GM18873 (cell line): Measurements from ENCODE around the gene PHACTR2.

ENCODE experiments used
- ATAC-seq: cut with Tn5 transposase; IDR thresholded peaks from one replicate; pipeline ENCODE4 v1.9.1; 2021; ENCODE audit warnings: mild to moderate bottlenecking, moderate library complexity, moderate number of reproducible peaks; ENCODE audit not compliant: unreplicated experiment, low FRiP score

Gene PHACTR2

DNA sequence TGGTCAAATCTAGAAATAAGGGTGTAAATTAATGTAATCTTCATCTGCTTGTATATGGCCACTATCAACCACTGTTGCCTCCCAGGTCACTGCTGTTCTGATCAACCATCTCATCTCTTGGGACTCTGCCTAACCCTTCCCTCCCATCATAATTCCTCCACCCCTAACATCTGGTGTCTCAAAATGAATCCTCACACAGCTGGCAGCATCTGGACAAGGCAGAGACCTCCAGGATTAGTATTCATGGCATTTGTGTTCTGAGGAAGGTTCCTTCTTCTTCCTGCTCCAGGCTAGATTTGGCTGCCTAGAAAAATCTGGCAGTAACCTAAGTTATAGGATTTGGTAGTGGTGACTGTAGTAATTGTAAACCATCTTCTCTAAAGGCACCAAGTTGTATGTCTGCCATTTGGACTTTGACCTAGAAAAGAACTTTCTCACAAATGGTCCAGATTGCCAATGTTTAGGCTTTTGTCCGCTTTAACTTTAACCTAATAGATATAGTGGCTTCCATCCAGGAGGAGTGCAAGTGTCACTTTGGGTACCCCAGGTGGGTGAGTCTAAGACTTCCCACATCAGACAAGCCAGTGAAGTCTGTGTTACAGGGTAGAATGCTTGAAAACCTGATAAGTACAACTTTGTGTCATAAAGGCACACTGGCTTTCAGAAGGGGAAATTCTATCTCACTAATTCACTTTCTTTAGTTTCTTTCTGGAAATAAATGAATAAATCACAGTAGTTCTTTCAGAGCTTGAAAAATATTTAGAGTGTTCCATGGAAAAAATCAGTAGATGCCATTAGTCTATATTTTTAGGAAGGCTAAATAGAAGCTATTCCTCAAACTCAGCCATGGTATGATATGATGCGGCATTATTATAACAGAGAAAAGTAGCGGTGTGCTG lies 3.0 kb upstream of the PHACTR2 start:
- ATAC-seq = no peak

DNA sequence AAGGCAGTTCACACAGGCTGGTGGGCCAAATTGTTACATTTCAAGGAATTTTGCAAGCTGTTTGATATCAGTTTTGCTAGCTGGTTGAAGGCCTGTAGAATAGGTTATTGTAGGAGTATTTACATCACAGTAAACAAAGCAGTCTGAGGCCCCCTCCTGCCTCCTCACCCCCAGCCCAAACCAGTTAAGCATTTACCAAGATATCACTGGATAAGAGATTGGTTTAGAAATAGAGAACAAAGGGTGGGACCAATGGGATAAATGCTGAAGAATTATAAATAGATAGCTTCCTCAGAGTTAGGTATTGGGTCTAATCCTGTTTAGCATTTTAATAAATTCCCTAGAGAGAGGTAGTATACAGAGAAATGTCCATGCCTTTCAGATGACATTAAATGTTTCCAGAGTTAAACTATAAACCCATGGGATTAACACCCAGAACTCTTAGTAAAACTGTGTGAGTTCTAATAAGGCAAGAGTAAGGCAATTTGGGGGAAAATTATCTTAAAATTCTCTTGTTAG lies 2.3 kb upstream of the PHACTR2 start:
- ATAC-seq = no peak

DNA sequence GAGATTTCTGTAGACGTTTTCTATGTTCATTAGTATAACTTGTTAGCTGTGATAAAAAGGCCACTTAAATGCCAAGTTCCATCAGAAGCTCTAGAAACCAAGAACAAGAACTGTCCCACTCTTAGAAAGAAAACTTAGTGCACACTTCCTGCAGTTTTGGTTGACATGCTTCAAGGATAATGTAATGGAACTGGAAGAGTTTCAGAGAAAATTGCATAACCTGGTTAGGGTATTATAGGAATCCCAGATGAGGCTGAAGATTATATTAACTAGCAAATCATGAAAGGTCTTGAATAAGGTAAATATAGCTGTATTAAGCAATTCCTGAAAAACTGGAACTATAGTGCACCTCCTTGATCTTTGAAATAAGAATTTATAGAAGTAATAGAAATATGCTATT lies 1.8 kb upstream of the PHACTR2 start:
- no peak for ATAC-seq

DNA sequence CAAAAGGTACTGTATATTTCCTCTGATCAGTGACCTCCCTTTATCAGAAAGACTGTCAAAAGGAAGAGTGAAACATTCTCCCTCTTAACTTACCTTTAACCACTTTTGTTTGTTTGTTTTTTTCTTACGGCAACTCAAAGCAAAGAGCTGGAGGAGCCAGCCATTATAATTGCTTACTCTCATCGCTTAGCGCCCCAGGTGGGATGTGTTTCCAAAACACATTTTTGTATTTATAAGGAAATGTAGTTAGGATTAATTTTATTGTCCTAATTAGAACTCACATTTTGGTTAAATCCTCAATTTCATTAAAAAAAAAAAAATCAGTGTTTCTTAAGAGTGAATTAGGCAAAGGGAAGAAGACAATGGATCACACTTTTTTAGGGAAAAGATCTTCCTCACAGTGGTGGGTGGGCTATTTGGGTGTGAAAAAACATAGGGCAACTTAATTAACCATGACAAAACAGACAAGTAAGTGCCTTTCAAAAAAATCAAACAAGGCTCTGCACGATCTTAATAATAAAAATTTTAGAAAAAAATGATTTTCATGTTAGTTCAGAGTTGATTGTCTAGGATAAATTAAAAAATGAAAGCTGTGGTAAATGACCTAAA lies 1.2 kb upstream of the PHACTR2 start:
- ATAC-seq = no peak

DNA sequence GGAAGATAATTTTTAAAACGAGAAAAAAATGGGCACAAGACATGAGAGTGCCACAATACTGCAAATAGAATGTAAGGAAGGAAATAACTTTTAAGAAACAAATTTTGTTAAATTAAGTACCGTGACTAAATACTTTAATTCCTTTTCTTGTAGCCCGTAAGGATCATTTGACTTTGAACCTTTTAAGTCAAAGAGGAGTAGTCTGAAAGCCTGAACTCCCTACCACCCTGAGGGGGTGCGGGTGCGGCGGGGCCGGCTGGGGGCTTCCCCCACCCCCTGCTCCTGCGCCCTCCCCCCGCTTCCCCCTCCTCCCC lies 231 bp upstream of the PHACTR2 start:
- no peak for ATAC-seq

DNA sequence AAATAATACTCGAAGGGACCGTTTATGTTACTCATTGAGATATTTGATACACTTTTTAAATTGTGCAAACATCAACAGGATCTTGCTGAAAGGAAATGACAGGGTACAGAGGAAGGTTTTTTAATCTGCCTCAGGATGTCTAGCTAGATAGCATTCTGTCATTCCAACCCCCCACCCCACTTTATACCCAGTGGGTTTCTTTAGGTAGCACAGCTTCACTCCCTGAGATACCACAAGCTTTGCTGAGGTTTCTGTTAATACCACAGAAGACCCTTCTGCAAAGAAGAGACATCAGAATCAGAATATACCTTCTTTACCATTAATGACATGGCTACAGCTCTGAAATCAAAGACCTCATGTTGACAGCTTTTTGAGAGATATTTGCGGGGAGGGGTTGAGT lies 1.3 kb downstream of the PHACTR2 start:
- ATAC-seq = no peak

DNA sequence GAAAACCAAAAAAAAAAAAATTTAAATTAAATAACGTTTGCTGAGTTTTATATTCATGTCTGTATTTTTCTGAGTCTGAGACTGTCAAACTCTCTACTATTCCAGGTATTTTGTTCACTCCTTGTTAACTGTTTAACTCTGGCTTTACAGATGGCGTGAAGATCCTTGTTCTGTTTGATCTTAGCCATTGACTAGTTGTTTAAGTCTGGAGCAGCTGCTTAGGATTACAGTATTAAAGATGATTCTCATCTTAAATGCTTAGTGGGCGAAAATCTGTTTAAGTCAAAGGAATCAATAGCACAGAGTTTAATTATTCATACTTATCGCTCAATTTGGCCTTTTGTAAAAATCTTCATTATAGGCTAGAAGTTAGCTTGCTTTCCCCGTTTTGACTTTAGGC lies 2.4 kb downstream of the PHACTR2 start:
- no peak for ATAC-seq

DNA sequence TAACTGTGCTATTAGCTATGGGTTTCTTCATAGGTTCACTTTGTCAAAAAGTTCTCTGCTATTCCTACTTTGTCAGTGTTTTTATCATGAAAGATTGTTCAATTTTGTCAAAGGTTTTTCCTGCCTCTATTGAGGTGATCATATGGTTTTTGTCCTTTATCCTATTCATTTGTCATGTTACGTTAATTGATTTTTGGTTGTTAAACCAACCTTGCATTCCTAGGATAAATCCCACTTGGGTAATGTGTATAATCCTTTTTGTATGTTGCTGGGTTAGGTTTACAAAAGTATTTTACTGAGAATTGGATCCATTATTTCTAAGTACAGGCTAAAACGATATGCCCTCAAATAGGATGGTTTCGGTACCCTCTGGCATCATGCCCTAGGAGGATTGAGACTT lies 5.0 kb downstream of the PHACTR2 start:
- ATAC-seq = no peak

DNA sequence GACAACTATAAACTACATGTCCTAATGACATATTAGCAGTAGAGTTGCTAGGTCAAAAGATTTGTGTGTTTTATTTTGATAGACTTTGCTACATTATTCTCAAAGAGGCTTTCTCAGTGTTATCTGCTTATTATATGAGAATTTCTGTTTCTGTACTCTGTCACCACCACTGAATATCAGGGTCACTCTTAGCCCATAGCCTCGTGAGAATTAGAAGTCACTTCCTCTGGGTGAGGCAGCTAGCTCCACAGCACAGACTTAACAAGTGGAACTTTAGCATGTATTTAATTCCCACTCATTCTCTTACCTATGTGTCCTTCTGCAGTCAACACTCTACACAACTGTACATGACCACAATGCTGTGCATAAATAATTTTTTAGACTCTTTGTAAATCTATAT lies 6.7 kb downstream of the PHACTR2 start:
- no peak for ATAC-seq

DNA sequence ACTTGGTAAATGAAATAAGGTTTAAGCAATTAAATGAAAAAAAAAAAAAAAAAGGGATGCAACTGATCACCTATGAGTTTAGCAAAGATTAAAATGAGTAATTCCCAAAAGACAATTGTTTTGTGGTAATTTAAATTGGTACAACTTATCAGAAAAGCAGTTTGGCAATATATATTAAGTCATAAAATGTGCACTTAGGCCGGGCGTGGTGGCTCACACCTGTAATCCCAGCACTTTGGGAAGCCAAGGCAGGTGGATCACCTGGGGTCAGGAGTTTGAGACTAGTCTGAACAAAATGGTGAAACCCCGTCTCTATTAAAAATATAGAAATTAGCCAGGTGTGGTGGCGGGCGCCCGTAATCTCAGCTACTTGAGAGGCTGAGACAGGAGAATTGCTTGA lies 7.9 kb downstream of the PHACTR2 start:
- ATAC-seq = no peak

DNA sequence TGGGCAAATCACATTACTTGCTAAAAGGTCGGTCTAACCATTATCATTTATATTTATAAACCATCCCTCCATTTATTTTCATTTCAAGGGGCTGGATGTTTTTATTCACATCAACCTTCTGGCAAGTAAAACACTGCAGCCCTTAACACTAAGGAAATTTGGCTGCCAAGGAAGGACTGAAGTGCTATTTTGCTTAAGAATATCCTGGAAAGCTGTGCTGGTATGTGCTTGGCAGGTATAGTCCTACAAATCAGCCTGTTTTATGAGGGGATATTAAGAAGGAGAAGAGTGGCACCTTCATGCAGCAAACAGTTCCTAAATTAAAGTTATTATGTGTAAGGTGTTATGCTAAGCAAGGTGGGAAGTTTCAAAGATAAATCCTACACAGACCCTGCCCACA lies 9.8 kb downstream of the PHACTR2 start:
- ATAC-seq = no peak

DNA sequence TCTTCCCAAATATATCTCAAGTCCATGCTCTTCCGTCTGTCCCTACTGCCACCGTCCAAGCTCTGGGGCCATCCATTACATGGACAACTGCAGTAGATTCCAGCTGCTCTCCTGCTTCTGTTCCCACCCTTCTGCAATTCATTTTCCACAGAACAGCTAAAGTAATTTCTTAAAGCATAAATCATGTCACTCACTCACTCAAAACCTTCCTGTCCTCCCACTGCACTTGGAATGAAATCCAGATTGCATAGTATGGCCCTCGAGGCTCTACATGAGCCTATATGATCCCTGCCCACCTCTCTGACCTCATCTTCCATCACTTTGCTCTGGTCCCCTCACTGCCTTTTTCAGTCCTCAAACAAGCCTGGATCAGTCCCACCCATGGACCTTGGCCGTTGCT lies 10.9 kb downstream of the PHACTR2 start:
- no peak for ATAC-seq

DNA sequence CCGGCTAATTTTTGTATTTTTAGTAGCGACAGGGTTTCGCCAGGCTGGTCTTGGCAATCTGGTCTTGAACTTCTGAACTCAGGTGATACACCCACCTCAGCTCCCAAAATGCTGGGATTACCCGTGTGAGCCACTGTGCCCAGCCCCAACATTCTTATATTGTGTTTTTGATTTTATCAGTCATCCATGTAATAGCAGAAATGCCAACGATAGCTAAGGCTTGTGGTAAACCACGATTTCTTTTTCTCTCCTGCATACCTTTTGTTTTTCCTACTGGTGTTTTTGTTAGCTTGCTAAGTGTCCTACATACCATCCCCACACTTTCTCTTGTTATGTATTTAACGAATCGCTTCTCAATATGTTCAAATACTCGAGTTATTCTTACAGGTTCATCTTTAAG lies 12.1 kb downstream of the PHACTR2 start:
- ATAC-seq = no peak

DNA sequence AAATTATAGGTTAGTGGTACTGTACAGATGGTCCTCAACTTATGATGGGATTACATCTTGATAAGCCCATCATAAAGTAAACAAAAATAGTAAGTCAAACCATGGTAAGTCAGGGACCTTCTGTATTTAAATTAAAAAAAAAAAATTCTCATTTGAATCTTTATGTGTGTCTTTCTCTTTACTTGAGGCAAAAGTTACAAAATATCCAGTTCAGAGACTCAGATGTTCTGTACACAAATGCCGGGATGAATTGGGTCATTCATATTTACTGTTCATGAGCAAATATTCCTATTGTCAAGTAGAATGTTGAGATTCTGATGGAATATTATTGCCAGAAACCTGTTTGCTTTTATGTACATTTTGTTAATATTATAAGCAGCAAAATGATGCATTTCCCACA lies 13.4 kb downstream of the PHACTR2 start:
- no peak for ATAC-seq

DNA sequence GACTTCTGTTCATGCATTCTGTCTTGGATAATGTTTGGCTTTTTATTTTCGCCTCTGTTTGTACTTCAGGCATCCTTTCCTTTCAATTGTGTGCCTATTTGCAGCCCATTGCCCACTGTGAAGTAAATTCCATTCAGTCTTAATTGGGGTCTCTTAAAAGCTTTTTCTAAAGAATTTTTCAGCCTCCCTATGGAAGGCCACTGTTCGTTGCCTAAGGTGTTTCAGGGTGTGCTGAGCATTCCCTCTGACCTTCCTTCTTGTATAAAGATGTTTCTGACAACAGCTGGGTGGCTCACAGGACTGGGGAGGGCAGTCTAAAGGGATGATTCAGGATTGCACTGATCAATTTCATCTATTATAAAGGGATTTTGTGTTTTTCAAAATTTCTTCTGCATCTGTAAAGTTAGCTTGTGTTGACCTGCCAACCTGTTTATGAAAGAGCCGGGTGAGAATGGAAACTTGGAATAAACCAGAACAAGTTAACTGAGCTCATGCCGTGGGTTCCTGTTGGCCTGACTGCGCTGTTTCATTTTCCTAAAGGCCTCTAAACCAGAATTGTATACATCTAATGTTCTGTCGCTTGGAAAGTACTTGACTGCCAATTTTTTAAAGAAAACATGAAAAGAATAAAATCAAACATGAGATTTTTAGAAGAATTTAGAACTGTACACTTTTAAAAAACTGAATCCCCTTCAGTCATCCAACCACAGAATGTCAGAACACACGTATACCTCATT lies 14.3 kb downstream of the PHACTR2 start:
- no peak for ATAC-seq

DNA sequence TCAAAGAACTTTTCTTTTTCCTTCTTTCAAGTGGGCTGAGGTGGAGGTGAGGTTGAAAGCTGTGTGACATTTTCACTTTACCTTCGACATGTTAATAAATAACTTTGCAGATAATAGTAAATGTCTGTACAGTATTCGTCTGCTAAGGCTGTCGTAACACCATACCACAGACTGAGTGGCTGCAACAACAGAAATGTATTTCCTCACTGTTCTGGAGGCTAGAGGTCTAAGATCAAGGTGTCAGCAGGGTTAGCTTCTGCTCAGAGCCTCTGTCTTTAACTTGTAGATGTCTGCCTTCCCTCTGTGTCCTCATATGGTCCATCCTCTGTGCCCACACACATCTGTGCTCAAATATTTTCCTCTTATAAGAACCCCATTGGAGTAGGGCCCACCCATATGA lies 14.9 kb downstream of the PHACTR2 start:
- no peak for ATAC-seq

DNA sequence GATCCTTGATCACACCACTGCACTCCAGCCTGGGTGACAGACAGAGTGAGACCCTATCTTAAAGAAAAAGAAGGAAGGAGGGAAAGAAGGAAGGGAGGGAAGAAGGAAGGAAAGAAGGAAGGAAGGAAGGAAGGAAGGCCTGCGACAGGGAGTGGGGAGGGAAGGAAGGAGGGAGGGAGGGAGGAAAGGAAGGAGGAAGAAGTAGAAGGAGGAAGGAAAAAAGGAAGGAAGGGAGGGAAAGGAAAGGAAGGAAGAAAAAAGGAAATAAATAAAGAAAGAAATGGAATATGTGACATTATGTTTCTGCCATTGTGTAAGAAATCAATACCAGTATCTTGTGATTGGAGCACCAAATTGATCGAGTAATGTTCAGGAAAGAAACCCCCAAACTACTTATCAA lies 16.2 kb downstream of the PHACTR2 start:
- ATAC-seq = no peak

DNA sequence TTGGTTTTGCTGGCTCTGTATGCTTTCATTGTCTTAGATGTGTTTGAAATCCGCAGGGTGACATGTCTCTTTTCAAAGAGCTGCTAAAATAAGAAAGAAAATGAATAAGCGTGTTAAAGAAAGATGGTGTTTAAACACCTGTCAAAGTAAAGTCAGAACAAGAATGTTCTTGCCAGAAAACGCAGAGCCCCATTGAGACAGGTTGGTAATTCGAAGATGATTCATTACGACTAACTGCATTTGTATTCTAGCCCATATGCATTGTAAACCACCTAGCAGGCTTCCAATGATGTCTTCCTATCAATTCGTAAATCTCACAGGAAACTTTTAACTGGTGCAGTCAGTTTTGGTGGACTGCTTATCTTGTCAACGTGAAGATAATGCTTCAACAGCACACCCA lies 16.8 kb downstream of the PHACTR2 start:
- no peak for ATAC-seq

DNA sequence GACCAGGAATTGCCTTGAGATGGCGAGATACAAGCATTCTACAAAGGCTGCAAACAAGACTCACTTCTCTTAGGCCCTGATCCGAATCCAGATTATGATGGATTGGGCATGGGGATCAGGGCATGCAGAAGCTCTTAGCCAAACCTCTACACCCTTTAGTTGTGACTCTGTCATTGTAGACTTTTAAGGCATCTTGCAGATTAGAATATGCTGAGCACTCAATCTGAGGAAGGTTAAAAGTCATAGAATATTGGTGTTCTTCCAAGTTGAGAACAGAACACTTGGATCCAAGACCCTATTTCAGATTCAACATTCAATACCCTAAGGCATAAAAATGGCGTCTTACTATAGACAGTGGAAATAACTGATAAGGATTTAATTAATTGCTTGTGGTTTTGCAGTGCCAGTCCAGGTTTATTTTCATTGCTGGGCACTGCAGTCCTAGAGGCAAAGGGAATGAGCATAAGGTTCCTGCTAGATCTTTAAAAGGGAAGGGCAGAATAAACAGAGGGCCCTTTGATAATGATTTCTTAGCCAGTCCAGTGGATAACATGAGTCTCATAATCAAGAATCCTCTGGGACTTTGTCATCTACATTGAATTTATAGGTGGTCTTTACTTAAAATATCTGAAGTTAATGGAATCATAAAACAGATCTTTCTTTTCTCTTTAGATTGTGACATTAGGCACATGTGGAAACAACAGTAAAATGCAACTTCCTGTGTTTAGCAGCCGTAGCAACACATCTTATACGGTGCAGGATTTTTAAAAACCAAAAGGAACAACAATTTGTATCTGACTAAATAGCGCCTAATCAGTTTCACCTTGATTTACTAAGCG lies 17.6 kb downstream of the PHACTR2 start:
- ATAC-seq = no peak

DNA sequence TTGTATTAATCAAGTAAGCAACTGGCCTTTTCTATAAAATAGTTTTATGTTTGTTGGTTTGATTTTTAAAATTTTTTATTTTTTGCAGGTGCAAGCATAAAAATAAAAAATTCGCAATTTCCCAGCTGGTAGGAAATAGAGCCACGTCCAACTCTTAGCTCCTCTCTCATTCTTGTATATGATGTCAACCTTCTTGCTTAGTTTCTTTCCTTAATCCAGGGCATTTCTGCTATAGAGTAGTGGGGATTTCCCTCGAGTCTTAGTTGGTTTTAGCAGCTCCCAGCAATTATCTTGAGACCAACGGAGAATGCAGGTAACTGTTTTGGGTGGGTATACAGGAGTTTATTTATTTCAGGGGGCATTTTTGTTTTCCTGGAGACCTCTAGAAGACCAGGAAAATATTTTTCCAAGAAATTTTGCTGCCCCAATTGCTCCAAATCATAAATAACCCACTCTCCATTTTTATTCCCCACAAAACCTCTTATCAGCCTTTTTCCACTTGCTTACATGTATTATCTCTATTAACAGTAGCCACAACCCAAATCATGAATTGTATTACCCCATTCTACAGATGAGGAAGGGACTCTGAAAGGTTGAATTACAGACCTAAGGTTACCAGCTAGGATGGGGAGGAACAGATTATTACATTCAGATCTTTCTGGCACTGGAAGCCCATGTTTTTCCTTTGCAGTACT lies 18.4 kb downstream of the PHACTR2 start:
- no peak for ATAC-seq
